ENCODE data around the gene ACR. TPM values are rescaled to one million over a fixed set of nuclear protein-coding genes. Genes with fewer than 3 reads are reported as not detected.

The ACR gene
- total RNA-seq, 2 donors from 2014 or later: 13.1 TPM; not detected in 1

- 96% methylated on average over 12 of the region's 12 CpGs for WGBS
- no peaks in the 10 kb centered on the region for H3K27me3 ChIP-seq (replicated peaks; ENCODE audit: insufficient read depth)
- no peaks in the 10 kb centered on the region for H3K4me1 ChIP-seq (replicated peaks)
- H3K9me3 ChIP-seq: no peaks in the 10 kb centered on the region
- no peak for DNase-seq (ENCODE audit: low spot score)
- intact Hi-C loops (cut with DNase I): no loop called here
- H3K27ac ChIP-seq: no peak overlapping the region
- H3K4me3 ChIP-seq: no peak overlapping the region
- no peak for TF ChIP-seq POLR2A (IDR thresholded peaks at IDR 0.05)
- no peak for TF ChIP-seq CTCF (IDR thresholded peaks at IDR 0.05)
- no peak for TF ChIP-seq POLR2AphosphoS5 (IDR thresholded peaks at IDR 0.05)
- no peaks in the 10 kb centered on the region for H3K36me3 ChIP-seq
Observed at GRCh38 chr22:50722716-50723428, 15.1 kb upstream of the ACR start.

- DNase-seq (ENCODE audit: low spot score): no peak
- WGBS: 84% methylated on average over 7 of the region's 7 CpGs
- Histone ChIP-seq H3K27me3 (replicated peaks; ENCODE audit: insufficient read depth) (no peaks in the 10 kb centered on the region), H3K4me1 (replicated peaks) (no peaks in the 10 kb centered on the region), H3K36me3 (no peaks in the 10 kb centered on the region), H3K4me3 (no peak overlapping the region), H3K9me3 (no peaks in the 10 kb centered on the region), H3K27ac (no peak overlapping the region)
- intact Hi-C loops (cut with DNase I): no loop called here
- TF ChIP-seq POLR2AphosphoS5 (IDR thresholded peaks at IDR 0.05) (no peak), CTCF (IDR thresholded peaks at IDR 0.05) (no peak), POLR2A (IDR thresholded peaks at IDR 0.05) (no peak)
Observed at GRCh38 chr22:50723991-50724390, 14.0 kb upstream of the ACR start.

- TF ChIP-seq POLR2AphosphoS5 (IDR thresholded peaks at IDR 0.05): no peak
- TF ChIP-seq POLR2A (IDR thresholded peaks at IDR 0.05): no peak
- no peak for TF ChIP-seq CTCF (IDR thresholded peaks at IDR 0.05)
- WGBS: 89% methylated on average over 8 of the region's 8 CpGs
Observed at GRCh38 chr22:50724616-50725015, 13.4 kb upstream of the ACR start.

GRCh38 chr22:50725597-50725996 lies 12.4 kb upstream of the ACR start:
- Histone ChIP-seq H3K27ac (no peak overlapping the region), H3K36me3 (no peaks in the 10 kb centered on the region), H3K9me3 (no peaks in the 10 kb centered on the region), H3K4me3 (no peak overlapping the region), H3K4me1 (replicated peaks) (no peaks in the 10 kb centered on the region), H3K27me3 (replicated peaks; ENCODE audit: insufficient read depth) (no peaks in the 10 kb centered on the region)
- intact Hi-C loops (cut with DNase I): no loop called here
- TF ChIP-seq POLR2AphosphoS5 (IDR thresholded peaks at IDR 0.05) (no peak), CTCF (IDR thresholded peaks at IDR 0.05) (no peak), POLR2A (IDR thresholded peaks at IDR 0.05) (no peak)
- 95% methylated on average over 7 of the region's 7 CpGs for WGBS
- DNase-seq (ENCODE audit: low spot score): no peak

More at GRCh38 chr22:50724616-50725015, 13.4 kb upstream of the ACR start:
- DNase-seq (ENCODE audit: low spot score): no peak
- intact Hi-C loops (cut with DNase I): no loop called here
- no peak overlapping the region for H3K4me3 ChIP-seq
- H3K36me3 ChIP-seq: no peaks in the 10 kb centered on the region
- H3K9me3 ChIP-seq: no peaks in the 10 kb centered on the region
- H3K27ac ChIP-seq: no peak overlapping the region
- H3K27me3 ChIP-seq (replicated peaks; ENCODE audit: insufficient read depth): no peaks in the 10 kb centered on the region
- no peaks in the 10 kb centered on the region for H3K4me1 ChIP-seq (replicated peaks)
